Endodermal cell (in vitro differentiated cells): Measurements from ENCODE around the gene TMSB4X. TPM values are rescaled to one million over a fixed set of nuclear protein-coding genes. Genes with fewer than 3 reads are reported as not detected.

Experiments
- DNase-seq: peaks from one replicate; pipeline ENCODE4 v3.0.0-alpha.2; 2017
- H3K27ac ChIP-seq: 2 replicates; pipeline ENCODE4 v1.5.1; 2013; ENCODE audit warnings: mild to moderate bottlenecking, low read depth, low read length, moderate library complexity
- H3K27me3 ChIP-seq: 2 replicates; pipeline ENCODE4 v1.6.1; 2013; ENCODE audit warnings: mild to moderate bottlenecking, low read length, moderate library complexity; ENCODE audit not compliant: insufficient read depth, control insufficient read depth, poor library complexity, severe bottlenecking
- H3K36me3 ChIP-seq: 2 replicates; pipeline ENCODE4 v1.7.0; 2013; ENCODE audit warnings: mild to moderate bottlenecking, low read length, moderate library complexity; ENCODE audit not compliant: control insufficient read depth, insufficient read depth
- H3K4me1 ChIP-seq: one replicate; pipeline ENCODE4 v1.7.0; 2013; ENCODE audit warnings: low read length; ENCODE audit not compliant: control insufficient read depth, insufficient read depth
- H3K4me3 ChIP-seq: 2 replicates; pipeline ENCODE4 v1.5.1; 2013; ENCODE audit warnings: mild to moderate bottlenecking, low read length, moderate library complexity
- H3K9ac ChIP-seq: 2 replicates; pipeline ENCODE4 v1.6.1; 2013; ENCODE audit warnings: mild to moderate bottlenecking, low read length, moderate library complexity; ENCODE audit not compliant: poor library complexity, severe bottlenecking; ENCODE audit errors: extremely low read depth
- H3K9me3 ChIP-seq: 2 replicates; pipeline ENCODE4 v1.6.1; 2013; ENCODE audit warnings: mild to moderate bottlenecking, low read length, moderate library complexity; ENCODE audit not compliant: control insufficient read depth
- H3K27ac Mint-ChIP-seq: 2 replicates; pipeline ENCODE4 v1.8.0; 2020; ENCODE audit warnings: mixed read lengths
- H3K27me3 Mint-ChIP-seq: 2 replicates; pipeline ENCODE4 v1.8.0; 2021; ENCODE audit warnings: mild to moderate bottlenecking, mixed read lengths; ENCODE audit not compliant: insufficient read depth
- H3K36me3 Mint-ChIP-seq: 2 replicates; pipeline ENCODE4 v1.8.0; 2020; ENCODE audit warnings: low read depth, mixed read lengths
- H3K4me1 Mint-ChIP-seq: 2 replicates; pipeline ENCODE4 v1.8.0; 2020; ENCODE audit warnings: mixed read lengths
- H3K4me3 Mint-ChIP-seq: 2 replicates; pipeline ENCODE4 v1.8.0; 2020; ENCODE audit warnings: mild to moderate bottlenecking, moderate library complexity, mixed read lengths
- H3K9me3 Mint-ChIP-seq: 2 replicates; pipeline ENCODE4 v1.8.0; 2020; ENCODE audit warnings: mild to moderate bottlenecking, mixed read lengths
- WGBS, 2 experiments: methylation state at CpG; one replicate each; pipeline versions ENCODE4 v1.1.5 to v1.1.7; 2013; ENCODE audit warnings: missing lambda C conversion rate in 2 of 2, mixed read lengths in 1 of 2; ENCODE audit not compliant: insufficient coverage in 1 of 2, insufficient read length in 1 of 2; 5-methylcytosine and 5-hydroxymethylcytosine counted together
- total RNA-seq, 2 donors: library from RNA; stranded (reverse); fragmentation: NEBNext Ultra II Directional in 1 of 2; extraction: Animal tissue kit (Norgen Biotek cat#: 25700) in 1 of 2; gene quantifications; 2 replicates in 1 of 2; 3 replicates in 1 of 2; pipeline ENCODE4 v1.2.1, GENCODE V29; 2021
- TF ChIP-seq, protein P1 (sequence below): fragments of 200-600 bp; sonication (generic); conservative IDR thresholded peaks from 2 replicates; pipeline ENCODE4 v1.5.0; 2021; ENCODE audit warnings: antibody characterized with exemption, mild to moderate bottlenecking

Gene TMSB4X
- total RNA-seq, 2 donors from 2014 or later, result 1,539 to 2,456 TPM

DNA sequence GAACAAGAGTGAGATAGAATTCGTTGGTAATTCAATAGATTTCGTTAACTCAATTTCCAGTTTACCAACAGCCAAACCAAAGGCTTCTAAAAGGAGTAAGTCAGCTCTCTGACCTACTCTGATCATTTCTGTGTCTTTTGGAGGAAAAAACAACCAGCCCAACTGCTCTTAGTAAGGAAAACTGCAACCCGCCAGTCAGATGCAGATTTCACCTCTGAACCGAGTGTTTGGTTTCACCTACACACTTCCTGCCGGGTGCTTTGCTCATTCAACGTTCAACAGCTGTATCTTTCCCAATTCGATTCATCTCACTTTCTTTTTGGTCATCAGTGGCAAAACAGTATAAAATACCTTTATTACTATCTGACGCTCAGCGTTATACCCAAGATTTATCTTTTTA lies 24.5 kb downstream of the TMSB4X start:
- Histone ChIP-seq H3K27me3 (no peaks in the 10 kb centered on the region), H3K4me1 (no peaks in the 10 kb centered on the region), H3K9ac (no peak overlapping the region), H3K27ac (no peak overlapping the region), H3K9me3 (no peaks in the 10 kb centered on the region), H3K4me3 (no peak overlapping the region), H3K36me3 (no peaks in the 10 kb centered on the region)
- Mint-ChIP-seq H3K27me3 (no peaks in the 10 kb centered on the region), H3K27ac (no peak overlapping the region), H3K4me1 (peaks cover 13% of the 10 kb centered on the region), H3K9me3 (peaks cover 45% of the 10 kb centered on the region), H3K36me3 (no peaks in the 10 kb centered on the region), H3K4me3 (no peak overlapping the region)
- WGBS, 2 experiments, result 62% methylated on average over 7 of the region's 9 CpGs; no CpG with 5 or more reads in 1 of the 2 experiments
- TF ChIP-seq, protein P1, sequence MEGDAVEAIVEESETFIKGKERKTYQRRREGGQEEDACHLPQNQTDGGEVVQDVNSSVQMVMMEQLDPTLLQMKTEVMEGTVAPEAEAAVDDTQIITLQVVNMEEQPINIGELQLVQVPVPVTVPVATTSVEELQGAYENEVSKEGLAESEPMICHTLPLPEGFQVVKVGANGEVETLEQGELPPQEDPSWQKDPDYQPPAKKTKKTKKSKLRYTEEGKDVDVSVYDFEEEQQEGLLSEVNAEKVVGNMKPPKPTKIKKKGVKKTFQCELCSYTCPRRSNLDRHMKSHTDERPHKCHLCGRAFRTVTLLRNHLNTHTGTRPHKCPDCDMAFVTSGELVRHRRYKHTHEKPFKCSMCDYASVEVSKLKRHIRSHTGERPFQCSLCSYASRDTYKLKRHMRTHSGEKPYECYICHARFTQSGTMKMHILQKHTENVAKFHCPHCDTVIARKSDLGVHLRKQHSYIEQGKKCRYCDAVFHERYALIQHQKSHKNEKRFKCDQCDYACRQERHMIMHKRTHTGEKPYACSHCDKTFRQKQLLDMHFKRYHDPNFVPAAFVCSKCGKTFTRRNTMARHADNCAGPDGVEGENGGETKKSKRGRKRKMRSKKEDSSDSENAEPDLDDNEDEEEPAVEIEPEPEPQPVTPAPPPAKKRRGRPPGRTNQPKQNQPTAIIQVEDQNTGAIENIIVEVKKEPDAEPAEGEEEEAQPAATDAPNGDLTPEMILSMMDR, result no peak
- no peak for DNase-seq

DNA sequence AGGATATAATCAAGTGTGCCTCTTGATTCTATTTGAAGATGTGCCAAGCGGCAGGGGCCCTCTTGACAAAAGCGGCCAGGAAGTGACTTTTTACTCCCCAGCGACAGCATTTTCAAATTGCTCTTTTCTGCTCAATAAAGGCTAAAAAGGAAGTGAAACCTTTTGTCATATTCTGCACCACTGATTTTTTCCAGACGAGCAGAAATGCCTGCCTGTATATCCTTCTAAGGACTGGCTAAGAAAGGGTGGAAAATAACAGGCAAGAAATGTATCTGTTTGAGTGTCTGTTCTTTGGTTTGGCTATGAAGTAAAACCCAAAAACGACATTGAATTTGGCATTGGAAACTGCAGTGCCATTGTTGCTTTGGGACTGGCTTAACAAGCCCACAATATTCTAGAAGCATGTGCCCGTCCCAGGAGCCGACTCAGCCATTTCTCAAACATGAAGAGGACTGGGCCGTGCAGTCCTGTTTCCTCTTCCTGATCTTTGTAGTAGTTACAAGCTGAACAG lies 25.4 kb downstream of the TMSB4X start:
- peaks cover 13% of the 10 kb centered on the region for H3K4me1 Mint-ChIP-seq
- H3K27me3 ChIP-seq, result no peaks in the 10 kb centered on the region
- H3K36me3 Mint-ChIP-seq, result no peaks in the 10 kb centered on the region
- WGBS, 2 experiments, result 78 to 90% methylated on average over 2 to 8 of the region's 8 CpGs
- no peak overlapping the region for H3K27ac ChIP-seq
- H3K36me3 ChIP-seq, result no peaks in the 10 kb centered on the region
- H3K9me3 Mint-ChIP-seq, result peaks cover 48% of the 10 kb centered on the region
- no peaks in the 10 kb centered on the region for H3K27me3 Mint-ChIP-seq
- H3K27ac Mint-ChIP-seq, result no peak overlapping the region
- H3K9ac ChIP-seq, result no peak overlapping the region
- no peaks in the 10 kb centered on the region for H3K4me1 ChIP-seq
- H3K4me3 ChIP-seq, result no peak overlapping the region
- no peaks in the 10 kb centered on the region for H3K9me3 ChIP-seq
- DNase-seq, result no peak
- TF ChIP-seq, protein P1, result no peak
- no peak overlapping the region for H3K4me3 Mint-ChIP-seq

DNA sequence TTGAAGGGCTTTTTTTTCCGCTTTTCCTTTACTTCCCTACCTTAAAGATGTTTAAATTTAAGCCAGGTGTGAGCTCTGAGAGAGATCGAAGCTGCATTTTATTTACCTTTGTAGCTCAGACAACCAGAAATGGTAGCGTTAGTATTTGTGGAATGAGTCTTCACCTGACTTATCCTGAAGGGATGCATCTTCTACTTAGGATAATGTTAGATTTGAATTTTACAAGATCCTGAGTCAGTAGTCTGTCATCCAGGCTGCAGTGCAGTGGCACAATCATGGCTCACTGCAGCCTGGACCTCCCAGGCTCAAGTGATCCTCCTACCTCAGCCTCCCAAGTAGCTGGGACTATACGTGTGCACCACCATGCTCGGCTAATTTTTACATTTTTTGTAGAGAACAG lies 26.2 kb downstream of the TMSB4X start:
- Histone ChIP-seq H3K27ac (no peak overlapping the region), H3K27me3 (no peaks in the 10 kb centered on the region), H3K36me3 (no peaks in the 10 kb centered on the region), H3K4me3 (no peak overlapping the region), H3K9me3 (no peaks in the 10 kb centered on the region), H3K4me1 (no peaks in the 10 kb centered on the region), H3K9ac (no peak overlapping the region)
- H3K27me3 Mint-ChIP-seq, result no peaks in the 10 kb centered on the region
- TF ChIP-seq, protein P1, result no peak
- H3K9me3 Mint-ChIP-seq, result peaks cover 46% of the 10 kb centered on the region
- H3K36me3 Mint-ChIP-seq, result no peaks in the 10 kb centered on the region
- 96% methylated on average over 4 of the region's 5 CpGs; no CpG with 5 or more reads in 1 of the 2 experiments for WGBS, 2 experiments
- no peak overlapping the region for H3K27ac Mint-ChIP-seq
- H3K4me1 Mint-ChIP-seq, result peaks cover 13% of the 10 kb centered on the region
- DNase-seq, result no peak
- H3K4me3 Mint-ChIP-seq, result no peak overlapping the region
